Activated T-cell treated with anti-CD3 and anti-CD28 coated beads for 24 hours (primary cell): Measurements from ENCODE around the gene SHISA3.
"Not testable (repeated sequence)": the region's sequence is repeated elsewhere in the genome, so short reads cannot be mapped to it uniquely, and the experiment has no call there.

Source experiments
- DNase-seq: peaks from one replicate; pipeline ENCODE4 v3.0.0-alpha.2; 2020; ENCODE audit warnings: low read depth

The SHISA3 gene

DNA sequence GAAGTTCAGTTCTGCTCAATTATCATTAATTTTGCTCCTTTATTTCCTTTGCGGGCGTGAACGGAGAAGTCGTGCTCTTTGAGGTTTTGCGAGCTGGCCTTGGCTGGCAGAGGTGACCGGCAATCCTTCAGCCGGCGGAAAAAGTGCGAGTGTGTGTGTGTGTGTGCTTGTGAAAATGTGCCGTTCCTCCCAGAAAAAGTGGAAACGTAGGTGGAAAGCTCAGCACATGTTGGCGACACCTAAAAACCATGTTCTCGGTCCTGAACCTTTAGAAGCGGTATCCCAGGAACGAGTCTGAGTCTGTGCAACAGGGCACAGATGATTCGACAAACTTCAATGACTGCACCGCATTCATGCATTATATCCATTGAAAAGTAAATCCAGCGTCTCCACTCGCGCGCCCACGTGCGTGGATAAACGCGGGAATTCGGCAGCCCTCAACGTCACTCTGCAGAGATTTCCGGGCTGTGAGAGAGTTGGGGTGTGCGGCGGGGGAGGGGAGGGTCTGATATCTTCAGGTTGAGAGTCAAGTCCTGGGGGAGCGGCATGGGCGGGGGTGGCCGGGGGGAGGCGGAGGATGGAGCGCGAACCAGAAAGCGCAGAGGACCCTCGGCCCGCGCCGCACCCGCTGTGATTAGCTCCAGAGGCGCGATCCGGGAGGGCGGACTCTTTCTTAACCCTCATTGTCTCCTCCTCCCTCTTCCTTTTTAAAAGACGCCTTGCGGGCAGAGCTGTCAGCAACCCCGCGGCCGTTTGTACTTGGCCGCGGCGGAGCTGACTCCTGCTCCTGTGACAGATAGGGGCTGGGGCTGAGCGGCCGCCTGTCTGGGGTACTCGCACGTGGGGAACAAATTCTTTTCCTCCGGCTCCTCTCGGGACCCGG, at the start of gene SHISA3:
Gene SHISA3, plus strand, starts transcription at position 737 of the 883 bp plus-strand sequence. CDS start 569 bp downstream, outside the sequence.
- DNase-seq = no peak

DNA sequence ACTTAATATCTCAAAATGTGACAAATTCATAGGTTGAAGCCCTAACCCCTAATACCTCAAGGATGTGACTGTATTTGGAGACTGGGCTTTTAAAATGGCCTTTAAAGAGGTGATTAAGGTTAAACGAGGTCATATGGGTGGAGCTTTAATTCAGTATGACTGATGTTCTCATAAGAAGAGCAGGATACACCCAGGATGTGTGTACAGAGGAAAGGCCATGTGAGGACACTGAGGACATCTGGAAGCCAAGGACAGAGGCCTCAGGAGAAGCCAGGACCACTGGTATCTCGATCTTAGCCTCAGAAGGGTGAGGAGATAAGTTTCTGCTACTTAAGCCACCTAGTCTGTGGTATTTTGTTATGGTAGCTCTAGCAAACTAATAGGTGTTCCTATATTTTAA, 49.0 kb upstream of the SHISA3 start:
- DNase-seq = no peak

DNA sequence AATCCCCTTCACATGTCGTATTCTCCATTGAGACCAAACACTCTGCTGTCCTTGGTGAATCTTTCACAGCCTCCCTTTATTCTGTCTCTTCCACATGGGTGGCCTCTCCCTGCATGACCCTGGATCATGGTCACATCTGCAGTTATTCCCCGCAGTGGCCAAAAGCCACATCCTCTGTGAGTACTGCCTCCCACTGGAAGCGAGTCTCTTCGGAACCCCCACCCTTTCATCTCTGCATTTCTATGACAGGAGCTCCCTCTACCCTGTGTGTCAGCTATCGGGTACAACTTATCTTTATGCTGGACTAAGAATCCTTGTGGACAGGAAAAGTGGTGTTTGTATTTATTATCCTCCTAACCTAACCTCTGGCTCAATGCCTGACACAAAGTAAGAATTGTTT, 48.6 kb upstream of the SHISA3 start:
- DNase-seq = no peak

DNA sequence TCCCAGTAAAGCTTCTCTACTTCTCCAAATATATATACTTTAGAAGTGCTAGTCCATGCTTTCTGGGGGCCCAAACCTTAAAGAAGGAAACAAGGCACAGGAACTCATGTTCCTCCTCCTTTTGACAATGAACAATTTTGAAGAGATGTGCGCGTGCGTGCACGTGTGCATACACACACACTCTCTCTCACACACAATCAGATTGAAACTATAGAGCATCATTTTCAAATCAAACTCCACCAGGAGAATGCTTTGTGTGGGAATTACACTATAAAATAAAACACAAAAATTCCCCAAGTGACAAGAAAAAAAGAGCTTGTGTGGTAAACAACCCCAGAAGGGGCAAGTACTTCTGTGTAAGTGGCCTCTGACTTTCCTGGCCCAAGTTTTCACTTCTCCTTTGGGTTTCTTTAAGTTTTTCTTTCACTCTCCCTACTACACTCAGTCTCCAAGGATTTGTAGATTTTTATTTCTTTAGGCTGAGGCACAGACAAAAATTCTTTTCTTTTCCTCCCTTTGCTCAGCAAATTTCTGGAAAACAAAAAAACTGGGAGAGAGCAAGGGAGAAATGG, 46.6 kb upstream of the SHISA3 start:
- DNase-seq = no peak

DNA sequence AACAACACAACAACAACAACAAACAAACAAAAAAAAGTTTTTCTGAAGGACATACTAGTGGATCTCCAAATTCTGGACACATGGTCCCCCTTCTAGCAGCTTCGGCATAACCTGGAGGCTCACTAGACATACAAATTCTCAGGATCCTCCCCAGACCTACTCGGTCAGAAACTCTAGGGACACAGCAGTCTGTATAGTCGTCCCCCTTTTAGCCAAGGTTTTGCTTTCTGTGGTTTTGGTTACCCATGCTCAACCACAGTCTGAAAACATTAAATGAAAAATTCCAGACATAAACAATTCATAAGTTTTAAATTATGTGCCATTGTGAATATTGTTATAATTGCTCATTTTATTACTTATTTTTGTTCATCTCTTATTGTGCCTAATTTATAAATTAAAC, 45.2 kb upstream of the SHISA3 start:
- DNase-seq = no peak

DNA sequence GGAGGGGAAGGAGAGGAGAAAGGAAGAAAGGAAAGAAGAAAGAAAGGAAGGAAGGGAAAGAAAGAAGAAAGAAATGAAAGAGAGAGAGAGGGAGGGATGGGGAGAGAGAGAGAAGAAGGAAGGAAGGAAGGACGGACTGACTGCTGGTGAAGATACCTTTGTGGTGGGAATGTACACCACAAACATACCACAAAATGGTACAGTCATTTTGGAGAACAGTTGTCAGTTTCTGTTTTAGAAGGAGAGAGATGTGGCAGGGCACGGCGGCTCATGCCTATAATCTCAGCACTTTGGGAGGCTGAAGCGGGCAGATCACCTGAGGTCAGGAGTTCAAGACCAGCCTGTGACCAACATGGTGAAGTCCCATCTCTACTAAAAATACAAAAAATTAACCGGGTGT, 40.0 kb upstream of the SHISA3 start:
- DNase-seq = no peak

DNA sequence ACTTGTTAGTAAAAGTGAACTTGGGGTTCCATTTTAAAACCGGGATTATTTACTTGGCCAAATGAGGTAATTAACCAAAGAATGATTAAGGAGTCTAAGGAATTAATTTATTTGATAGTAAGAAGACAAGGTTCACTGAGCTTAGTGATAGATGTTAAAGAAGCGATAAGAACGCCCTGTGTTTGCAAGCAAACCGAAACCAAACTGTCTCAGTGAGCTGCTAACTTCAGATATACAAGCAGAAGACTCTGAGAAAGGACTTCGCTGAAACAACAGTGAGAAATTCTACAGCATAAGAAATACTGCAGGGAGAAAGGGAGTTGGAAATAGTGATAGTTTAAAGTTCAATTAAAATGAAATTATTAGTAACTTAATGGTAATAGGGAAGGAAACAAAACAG, 37.6 kb upstream of the SHISA3 start:
- no peak for DNase-seq

DNA sequence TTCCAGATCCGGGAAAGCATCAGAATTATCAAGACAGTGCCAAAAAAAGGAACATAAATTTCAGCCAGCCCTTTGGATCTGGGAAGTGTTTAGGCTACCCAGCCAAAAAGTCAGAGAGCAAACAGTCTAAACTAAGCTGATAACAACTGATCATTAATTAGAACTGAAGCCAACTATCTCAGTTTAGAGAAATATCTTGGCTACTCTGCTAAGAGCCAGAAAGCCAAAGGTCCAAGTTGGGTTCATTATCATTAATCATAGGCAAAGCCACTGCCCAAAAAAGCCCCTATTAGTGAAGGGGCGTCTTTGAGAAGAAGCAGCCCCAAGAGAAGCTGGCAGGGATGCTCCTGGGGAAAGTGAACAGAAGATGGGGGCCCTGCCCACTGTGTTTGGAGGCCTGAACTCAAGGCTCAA, 37.0 kb upstream of the SHISA3 start:
- DNase-seq = no peak

DNA sequence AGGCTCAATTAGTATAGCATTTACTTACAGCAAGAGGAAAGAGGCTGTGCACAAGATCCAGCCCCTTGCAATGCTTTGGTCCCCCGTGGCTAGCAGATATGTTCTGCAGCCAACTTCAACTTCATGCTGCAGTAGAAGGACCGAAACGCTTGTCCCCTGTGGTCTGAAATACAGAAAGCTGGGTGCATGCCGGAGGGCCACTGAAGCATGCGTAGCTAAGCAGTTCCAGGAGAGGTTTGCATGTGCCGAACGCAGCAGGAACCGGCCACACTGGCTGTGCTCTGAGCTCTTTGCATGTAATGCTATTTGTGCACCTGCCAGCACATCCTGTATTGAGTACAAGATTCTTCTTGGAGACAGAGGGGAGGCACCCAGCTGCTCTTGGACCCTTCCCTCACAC, 35.8 kb upstream of the SHISA3 start:
- DNase-seq = no peak

DNA sequence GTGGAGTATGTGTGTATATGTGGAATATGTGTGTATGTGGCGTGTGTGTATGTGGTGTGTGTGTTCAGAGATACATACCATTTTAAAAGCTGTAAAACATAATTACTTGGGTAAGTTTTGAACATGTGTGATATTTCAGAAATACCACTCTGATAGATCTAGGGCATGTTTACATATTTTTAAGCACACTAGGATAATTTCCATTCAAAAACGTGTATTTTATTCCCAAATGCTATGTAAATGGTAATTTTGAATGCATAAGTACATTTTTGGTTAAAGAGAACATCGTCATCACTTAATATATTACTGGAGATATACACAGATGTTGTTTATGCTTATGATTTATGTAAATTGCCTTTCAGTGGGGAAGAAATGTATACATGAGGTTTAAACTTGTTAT, 34.7 kb upstream of the SHISA3 start:
- no peak for DNase-seq

DNA sequence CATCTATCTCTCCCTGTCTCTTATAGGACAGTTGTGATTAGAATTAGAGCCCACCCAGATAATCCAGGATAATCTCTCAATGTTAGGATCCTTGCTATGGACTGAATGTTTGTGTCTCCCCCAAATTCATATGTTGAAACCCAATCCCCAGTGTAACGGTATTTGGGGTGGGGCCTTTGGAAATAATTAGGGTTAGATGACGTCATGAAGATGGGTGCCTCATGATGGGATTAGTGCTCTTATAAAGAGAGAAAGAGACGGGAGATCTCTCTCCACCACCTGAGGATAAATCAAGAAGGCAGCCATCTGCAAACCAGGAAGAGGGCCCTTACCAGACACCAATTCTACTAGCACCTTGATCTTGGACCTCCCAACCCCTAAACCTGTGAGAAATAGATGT, 33.7 kb upstream of the SHISA3 start:
- no peak for DNase-seq

DNA sequence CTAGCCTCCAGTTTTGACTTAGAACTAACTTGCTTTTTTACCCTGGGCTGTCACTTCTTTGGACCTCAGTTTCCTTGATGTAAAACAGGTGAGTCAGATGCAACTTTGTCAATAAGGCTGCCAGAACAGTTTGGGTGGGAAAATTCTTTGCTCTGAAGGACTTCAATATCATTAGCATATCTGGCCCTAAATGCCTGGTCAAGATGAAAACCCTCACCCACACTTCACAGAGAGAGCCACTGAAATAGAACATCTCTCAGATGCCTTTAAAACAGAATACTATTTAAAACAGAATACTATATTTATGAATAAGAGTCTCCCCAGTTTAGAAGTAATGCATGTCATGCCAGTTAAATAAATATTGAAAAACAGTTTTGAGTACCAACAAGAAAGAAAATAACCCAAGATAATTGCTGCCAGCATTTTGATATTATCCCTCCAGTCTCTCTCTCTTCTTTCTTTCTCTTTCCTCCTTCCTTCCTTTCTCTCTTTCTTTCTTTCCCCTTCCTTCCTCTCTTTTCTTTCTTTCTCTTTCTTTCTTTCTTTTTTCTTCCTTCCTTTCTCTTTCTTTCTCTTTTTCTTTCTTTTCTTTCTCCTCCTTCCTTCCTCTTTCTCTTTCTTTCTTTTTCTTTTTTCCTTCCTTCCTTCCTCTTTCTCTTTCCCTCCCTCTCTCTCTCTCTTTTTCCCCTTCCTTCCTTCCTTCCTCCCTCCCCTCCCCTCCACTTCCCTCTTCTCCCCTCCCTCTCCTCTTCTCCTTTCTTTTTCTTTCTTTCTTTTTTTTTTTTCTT, 32.8 kb upstream of the SHISA3 start:
- DNase-seq = no peak

DNA sequence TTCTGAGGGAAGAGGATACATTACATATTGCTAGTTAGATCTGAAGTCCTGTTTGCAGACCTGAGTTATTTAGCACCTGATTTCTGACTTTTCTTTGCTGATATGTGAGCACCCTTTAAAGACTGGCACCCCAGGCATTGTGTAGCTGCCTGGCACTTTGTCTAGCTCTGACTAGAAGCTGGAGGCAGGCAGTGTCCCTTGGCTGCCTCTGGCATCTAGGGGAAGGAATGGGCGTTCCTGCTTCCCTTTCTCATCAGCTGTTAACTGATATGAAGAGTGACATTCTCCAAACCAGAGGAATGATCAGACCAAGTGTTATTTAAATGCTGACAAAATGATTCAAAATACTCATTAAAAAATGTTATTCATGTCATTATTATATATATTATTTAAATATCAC, 30.3 kb upstream of the SHISA3 start:
- no peak for DNase-seq

DNA sequence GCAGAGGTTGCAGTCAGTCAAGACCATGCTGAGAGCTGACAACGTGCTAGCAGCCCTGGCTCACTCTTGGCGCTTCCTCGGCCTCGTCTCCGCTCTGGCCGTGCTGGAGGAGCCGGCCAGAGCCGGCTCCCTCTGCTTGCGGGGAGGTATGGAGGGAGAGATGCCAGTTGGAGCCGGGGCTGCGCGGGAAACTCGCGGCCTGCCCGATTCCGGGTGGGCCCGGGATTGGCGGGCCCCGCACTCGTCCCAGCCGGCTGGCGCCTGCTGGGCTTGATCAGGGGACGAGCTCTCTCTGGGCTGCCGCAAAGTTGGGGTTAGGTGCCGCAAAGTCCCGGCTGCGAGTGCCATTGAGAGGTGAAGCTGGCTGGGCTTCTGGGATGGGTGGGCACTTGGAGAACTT, 27.8 kb upstream of the SHISA3 start:
- DNase-seq = no peak

DNA sequence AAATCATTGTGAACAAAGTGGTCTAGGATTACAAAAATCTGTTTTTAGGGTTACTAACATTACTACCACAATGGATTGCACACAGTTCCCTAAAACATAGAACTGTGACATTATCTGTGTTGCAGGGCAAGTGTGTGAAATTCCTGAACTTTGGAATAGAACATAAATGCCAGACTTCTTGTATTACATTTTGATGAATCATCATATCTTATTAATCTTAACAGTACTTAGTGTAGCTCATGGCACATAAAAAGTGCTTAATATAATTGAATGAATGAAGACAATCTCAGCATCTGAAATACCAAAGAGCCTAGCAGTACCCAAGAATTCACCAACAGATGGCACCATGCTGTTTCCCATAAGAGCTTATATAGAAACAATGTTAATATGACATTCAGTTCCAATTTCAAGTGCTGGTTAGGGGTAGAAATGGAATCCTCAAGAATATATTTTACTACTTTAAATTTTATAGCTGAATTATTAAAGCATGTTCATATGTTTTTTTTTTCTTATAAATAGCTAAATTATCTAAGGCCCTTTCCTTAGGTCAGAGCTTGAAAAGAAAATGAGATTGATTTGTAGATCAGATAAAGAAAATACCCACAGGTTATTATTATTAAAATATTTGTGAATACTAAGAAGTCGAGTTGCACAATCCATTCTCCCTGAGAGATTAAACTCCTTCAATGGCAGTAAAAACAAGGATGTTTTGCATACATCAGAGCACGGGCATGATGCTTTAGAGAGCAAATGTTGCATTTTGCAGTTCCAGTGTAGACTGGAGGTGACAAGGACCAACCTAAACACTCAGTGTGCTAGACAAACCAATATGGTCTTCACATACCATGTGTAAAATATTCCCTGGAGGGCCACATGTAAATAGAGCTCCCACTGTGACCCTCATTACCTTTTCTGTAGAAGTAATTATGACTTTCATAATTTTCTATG, 25.7 kb upstream of the SHISA3 start:
- DNase-seq = no peak

DNA sequence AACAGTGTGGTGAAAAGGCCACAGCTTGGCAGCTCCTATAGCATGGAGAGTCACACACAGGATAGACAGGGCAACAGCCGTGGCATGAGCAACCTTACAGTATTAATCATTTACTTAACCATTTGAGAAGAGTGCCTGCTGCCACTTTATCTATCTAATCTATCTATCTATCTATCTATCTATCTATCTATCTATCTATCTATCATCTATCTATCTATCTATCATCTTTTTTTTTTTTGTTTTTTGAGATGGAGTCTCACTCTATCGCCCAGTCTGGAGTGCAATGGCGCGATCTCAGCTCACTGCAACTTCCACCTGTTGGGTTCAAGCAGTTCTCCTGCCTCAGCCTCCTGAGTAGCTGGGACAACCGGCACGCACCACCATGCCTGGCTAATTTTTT, 25.0 kb upstream of the SHISA3 start:
- not testable (repeated sequence) for DNase-seq

DNA sequence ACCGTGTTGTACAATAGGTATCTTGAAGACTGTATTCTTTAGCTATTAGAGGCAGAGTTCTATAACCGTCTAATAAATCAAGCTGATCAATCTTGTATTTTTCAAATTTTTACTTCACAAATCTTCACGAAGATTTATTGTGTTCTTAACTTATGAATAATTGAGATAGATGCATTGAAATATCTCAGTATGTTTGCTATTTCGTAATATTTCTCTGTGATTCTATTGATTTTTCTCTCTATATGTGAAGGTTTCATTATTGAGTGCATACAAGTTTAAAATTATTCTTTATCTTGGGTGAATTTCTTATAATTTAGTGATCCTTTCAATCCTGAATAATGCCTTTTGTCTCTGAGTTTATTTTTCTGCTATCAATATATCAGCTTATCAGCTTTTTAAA, 19.8 kb upstream of the SHISA3 start:
- DNase-seq = no peak

DNA sequence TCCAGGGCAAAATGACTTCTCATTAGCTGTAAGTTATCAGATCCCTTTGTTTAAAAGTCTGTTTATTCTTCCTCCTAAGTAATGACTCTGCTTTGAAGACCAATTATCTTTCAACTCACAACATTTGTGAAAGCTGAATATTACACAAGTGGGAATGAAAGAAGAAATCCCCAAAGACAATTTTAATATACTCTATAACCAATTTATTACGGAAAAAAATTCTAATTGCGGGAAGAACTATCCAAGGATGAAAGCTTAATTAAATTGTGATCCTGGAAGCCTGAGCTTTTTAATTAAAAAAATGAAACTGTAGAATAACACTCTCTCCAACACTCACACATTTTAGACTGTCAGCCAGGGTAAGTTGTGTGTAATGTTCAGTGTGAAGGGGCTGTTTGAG, 15.6 kb upstream of the SHISA3 start:
- no peak for DNase-seq

DNA sequence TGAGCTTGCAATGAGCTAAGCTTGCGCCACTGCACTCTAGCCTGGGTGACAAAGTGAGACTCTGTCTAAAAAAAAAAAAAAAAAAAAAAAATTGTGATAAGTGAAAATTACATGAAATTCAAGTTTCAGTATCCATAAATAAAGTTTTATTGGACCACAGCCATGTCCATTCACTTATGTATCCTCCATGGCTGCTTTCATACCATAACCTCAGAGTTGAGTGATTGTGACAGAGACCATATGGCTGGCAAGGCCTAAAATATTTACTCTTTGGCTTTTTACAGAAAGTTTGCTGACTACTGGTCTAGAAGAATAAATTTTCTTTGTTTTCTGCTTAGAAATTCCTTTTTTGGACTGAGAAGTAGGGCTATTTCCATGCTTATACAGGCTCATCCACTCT, 11.8 kb upstream of the SHISA3 start:
- no peak for DNase-seq

DNA sequence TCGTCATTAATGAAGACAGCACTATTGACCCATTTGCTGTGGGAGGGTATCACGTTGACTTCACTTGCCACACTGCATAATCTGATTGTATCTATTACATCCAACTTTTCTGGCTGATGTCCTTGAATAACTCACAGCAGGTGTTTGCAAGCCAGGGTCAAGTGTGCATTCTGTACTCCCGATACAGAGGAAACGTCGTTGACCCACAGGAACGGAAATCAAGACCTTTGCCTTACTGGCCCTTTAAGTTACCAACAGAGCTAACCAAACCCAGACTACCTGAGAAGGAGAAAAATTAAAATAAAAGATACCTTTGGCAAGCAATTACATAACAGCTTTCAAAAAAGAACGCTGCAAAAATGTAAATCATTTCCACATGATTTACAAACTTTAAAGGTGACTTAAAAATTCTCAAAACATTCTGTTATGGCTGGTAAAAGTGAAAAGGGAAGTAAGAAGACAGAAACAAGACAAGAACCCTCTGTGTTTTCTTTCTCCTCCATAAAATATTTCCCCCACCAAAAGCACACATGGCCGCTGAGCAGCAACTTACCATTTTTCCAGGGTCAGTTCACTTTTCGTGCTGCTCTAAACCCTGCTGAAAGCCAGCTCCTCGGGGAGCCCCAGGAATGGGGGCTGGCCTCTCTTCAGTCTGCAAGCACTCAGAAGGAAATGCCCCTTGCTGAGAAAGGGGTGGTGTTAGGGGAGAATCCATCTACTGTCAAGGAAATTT, 6.5 kb upstream of the SHISA3 start:
- DNase-seq = no peak

DNA sequence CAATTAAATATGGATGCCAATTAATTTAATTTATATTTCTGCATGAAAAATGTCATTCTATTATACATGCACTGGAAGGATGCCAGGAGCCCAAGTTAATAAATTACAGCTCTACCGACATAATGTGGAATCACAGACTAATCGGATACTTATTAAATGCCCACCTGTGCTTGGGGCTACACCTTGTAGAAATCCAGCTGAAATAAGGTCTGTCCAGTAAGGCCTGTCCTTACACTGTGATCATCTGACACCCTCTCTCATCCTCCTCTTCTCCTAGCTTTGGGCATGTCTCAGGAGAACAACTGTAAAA, 6.0 kb upstream of the SHISA3 start:
- DNase-seq = no peak
